ENCODE results near the gene B3GNT8.

DNA sequence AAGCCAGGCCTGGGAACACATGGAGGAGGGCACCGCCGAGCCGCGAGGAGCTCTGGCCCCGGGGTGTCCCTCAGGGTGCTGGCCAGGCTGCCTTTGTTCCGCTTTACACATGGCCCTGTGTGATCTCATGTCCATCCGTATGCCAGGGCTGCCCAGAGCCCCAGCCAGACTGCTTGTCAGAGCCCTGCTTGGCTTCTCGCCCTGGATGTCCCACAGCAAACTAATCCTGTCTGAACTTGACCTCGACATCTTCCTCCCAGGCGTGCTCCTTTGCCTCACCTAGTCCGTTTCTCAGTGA lies 15.3 kb downstream of the B3GNT8 start:
- TF ChIP-seq, protein P1, sequence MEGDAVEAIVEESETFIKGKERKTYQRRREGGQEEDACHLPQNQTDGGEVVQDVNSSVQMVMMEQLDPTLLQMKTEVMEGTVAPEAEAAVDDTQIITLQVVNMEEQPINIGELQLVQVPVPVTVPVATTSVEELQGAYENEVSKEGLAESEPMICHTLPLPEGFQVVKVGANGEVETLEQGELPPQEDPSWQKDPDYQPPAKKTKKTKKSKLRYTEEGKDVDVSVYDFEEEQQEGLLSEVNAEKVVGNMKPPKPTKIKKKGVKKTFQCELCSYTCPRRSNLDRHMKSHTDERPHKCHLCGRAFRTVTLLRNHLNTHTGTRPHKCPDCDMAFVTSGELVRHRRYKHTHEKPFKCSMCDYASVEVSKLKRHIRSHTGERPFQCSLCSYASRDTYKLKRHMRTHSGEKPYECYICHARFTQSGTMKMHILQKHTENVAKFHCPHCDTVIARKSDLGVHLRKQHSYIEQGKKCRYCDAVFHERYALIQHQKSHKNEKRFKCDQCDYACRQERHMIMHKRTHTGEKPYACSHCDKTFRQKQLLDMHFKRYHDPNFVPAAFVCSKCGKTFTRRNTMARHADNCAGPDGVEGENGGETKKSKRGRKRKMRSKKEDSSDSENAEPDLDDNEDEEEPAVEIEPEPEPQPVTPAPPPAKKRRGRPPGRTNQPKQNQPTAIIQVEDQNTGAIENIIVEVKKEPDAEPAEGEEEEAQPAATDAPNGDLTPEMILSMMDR (conservative IDR thresholded peaks at IDR 0.05), result no peak
- TF ChIP-seq EZH2 (IDR thresholded peaks at IDR 0.05; ENCODE audit: low read depth), result no peak

All from PC-9 (cell line).